ENCODE measurements around the gene TPRG1.

TPRG1 gene

GRCh38 chr3:189158034-189158433, 13.7 kb upstream of the TPRG1 start:
- no peak overlapping the region for H3K4me3 ChIP-seq (ENCODE audit: low read depth, low read length)
- DNase-seq (ENCODE audit: low read depth) = no peak
- in situ Hi-C loops (cut with HindIII; ENCODE audit: low sequenced_read_pairs) = no loop called here
- TF ChIP-seq CTCF (IDR thresholded peaks at IDR 0.05; ENCODE audit: low read depth, low read length, missing control alignments) = no peak

- no peak for TF ChIP-seq CTCF (IDR thresholded peaks at IDR 0.05; ENCODE audit: low read depth, low read length, missing control alignments)
- no peak overlapping the region for H3K4me3 ChIP-seq (ENCODE audit: low read depth, low read length)
- in situ Hi-C loops (cut with HindIII; ENCODE audit: low sequenced_read_pairs) = loop anchor here (5.0 kb wide), 1 partner anchor 68 kb away; no protein-coding TSS in a partner anchor
- DNase-seq (ENCODE audit: low read depth) = no peak
These were observed 11.1 kb upstream of the TPRG1 start for GRCh38 chr3:189160519-189161309.

- no peak for TF ChIP-seq CTCF (IDR thresholded peaks at IDR 0.05; ENCODE audit: low read depth, low read length, missing control alignments)
- in situ Hi-C loops (cut with HindIII; ENCODE audit: low sequenced_read_pairs) = no loop called here
- no peak overlapping the region for H3K4me3 ChIP-seq (ENCODE audit: low read depth, low read length)
- DNase-seq (ENCODE audit: low read depth) = no peak
These were observed 6.6 kb upstream of the TPRG1 start for GRCh38 chr3:189165092-189165612.

GRCh38 chr3:189166321-189166720, 5.5 kb upstream of the TPRG1 start:
- no peak for TF ChIP-seq CTCF (IDR thresholded peaks at IDR 0.05; ENCODE audit: low read depth, low read length, missing control alignments)
- no peak overlapping the region for H3K4me3 ChIP-seq (ENCODE audit: low read depth, low read length)
- no peak for DNase-seq (ENCODE audit: low read depth)
- in situ Hi-C loops (cut with HindIII; ENCODE audit: low sequenced_read_pairs) = no loop called here

GRCh38 chr3:189167027-189167766, 4.6 kb upstream of the TPRG1 start:
- H3K4me3 ChIP-seq (ENCODE audit: low read depth, low read length) = no peak overlapping the region
- in situ Hi-C loops (cut with HindIII; ENCODE audit: low sequenced_read_pairs) = no loop called here
- no peak for DNase-seq (ENCODE audit: low read depth)
- TF ChIP-seq CTCF (IDR thresholded peaks at IDR 0.05; ENCODE audit: low read depth, low read length, missing control alignments) = no peak

- no peak for TF ChIP-seq CTCF (IDR thresholded peaks at IDR 0.05; ENCODE audit: low read depth, low read length, missing control alignments)
- DNase-seq (ENCODE audit: low read depth) = no peak
- in situ Hi-C loops (cut with HindIII; ENCODE audit: low sequenced_read_pairs) = no loop called here
- H3K4me3 ChIP-seq (ENCODE audit: low read depth, low read length) = no peak overlapping the region
These were observed 3.1 kb upstream of the TPRG1 start for GRCh38 chr3:189168711-189169110.
